OCI-LY1 (cell line): ENCODE results near the gene ADAMTS7.
"Not testable (repeated sequence)": the region's sequence is repeated elsewhere in the genome, so short reads cannot be mapped to it uniquely, and the experiment has no call there.

Source experiments
- EZH2 ChIP-seq: fragments of 200-600 bp; sonication (generic), shearing (Covaris generic); IDR thresholded peaks from 2 replicates; pipeline ENCODE4 v1.8.0; 2017; ENCODE audit warnings: borderline replicate concordance, mixed run types, mild to moderate bottlenecking, antibody characterized with exemption, low read length, moderate library complexity, mixed read lengths
- TF ChIP-seq, protein P1 (sequence below): fragments of 200-600 bp; sonication (generic), shearing (Covaris generic); IDR thresholded peaks from 2 replicates; pipeline ENCODE4 v1.5.1; 2017; ENCODE audit warnings: mild to moderate bottlenecking, antibody characterized with exemption, low read length, moderate library complexity, mixed read lengths

DNA sequence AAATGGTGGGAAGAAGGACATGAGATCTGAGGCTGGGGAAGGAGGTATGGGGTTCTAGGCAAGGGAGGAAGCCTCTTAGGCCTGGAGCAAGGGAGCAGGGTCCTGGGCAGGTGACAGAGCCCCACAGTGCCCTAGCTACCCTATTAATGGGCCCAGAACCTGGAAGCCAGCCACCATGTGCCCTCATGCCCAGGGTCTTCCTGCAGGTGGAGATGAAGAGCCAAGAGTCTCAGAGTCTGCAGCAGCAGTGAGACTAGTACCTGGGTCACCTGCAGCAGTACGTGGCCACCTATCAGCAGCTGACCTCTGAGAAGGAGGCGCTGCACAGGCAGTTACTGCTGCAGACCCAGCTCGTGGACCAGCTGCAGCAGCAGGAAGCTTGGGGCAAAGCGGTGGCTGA, 75.0 kb downstream of the ADAMTS7 start:
- TF ChIP-seq, protein P1, sequence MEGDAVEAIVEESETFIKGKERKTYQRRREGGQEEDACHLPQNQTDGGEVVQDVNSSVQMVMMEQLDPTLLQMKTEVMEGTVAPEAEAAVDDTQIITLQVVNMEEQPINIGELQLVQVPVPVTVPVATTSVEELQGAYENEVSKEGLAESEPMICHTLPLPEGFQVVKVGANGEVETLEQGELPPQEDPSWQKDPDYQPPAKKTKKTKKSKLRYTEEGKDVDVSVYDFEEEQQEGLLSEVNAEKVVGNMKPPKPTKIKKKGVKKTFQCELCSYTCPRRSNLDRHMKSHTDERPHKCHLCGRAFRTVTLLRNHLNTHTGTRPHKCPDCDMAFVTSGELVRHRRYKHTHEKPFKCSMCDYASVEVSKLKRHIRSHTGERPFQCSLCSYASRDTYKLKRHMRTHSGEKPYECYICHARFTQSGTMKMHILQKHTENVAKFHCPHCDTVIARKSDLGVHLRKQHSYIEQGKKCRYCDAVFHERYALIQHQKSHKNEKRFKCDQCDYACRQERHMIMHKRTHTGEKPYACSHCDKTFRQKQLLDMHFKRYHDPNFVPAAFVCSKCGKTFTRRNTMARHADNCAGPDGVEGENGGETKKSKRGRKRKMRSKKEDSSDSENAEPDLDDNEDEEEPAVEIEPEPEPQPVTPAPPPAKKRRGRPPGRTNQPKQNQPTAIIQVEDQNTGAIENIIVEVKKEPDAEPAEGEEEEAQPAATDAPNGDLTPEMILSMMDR, result not testable (repeated sequence)
- TF ChIP-seq EZH2, result not testable (repeated sequence)
